Activated CD8-positive, alpha-beta T cell treated with anti-CD3 and anti-CD28 coated beads for 36 hours (primary cell): ENCODE results near the gene VTN. TPM values are rescaled to one million over a fixed set of nuclear protein-coding genes. Genes with fewer than 3 reads are reported as not detected.

ENCODE experiments used
- ATAC-seq: fragments of 200-7000 bp; cut with Tn5 transposase; one replicate; pipeline ENCODE4 v1.10.0; 2021; ENCODE audit warnings: mild to moderate bottlenecking, moderate library complexity
- CTCF ChIA-PET: fragments of 350-600 bp; sonication (Branson Sonifier 250); formaldehyde crosslinking; loops from one replicate; lab custom pipeline; 2021; ENCODE audit warnings: antibody characterized with exemption; lab: Charles Lee
- POLR2A ChIA-PET: fragments of 350-600 bp; sonication (Branson Sonifier 250); formaldehyde crosslinking; loops from one replicate; lab custom pipeline; 2021; ENCODE audit warnings: antibody characterized with exemption; lab: Charles Lee
- DNase-seq: peaks from one replicate; pipeline ENCODE4 v3.0.0-alpha.2; 2020
- H3K27ac Mint-ChIP-seq: one replicate; pipeline ENCODE4 v1.8.0; 2021; ENCODE audit warnings: mild to moderate bottlenecking, mixed read lengths
- H3K27me3 Mint-ChIP-seq: one replicate; pipeline ENCODE4 v1.8.0; 2021; ENCODE audit warnings: mixed read lengths
- H3K36me3 Mint-ChIP-seq: one replicate; pipeline ENCODE4 v1.8.0; 2021; ENCODE audit warnings: low read depth, mixed read lengths
- H3K4me1 Mint-ChIP-seq: one replicate; pipeline ENCODE4 v1.8.0; 2021; ENCODE audit warnings: low read depth, mixed read lengths
- H3K4me3 Mint-ChIP-seq: one replicate; pipeline ENCODE4 v1.8.0; 2021; ENCODE audit warnings: mild to moderate bottlenecking, moderate library complexity, mixed read lengths
- H3K9me3 Mint-ChIP-seq: one replicate; pipeline ENCODE4 v1.8.0; 2021; ENCODE audit warnings: mixed read lengths
- intact Hi-C: fragments of 100-400 bp; cut with micrococcal nuclease; formaldehyde crosslinking; loops from one replicate; pipeline ENCODE4 v1.10.0; 2022
- total RNA-seq, 2 experiments: library from RNA; stranded (reverse); gene quantifications; one replicate each; pipeline ENCODE4 v1.2.3, GENCODE V29; 2021
- TF ChIP-seq, protein P1 (sequence below): fragments of 200-600 bp; IDR thresholded peaks from one replicate; pipeline ENCODE4 v1.8.0; 2022; ENCODE audit warnings: antibody characterized with exemption, mild to moderate bottlenecking

Gene VTN
- total RNA-seq, 2 experiments from 2014 or later: 0.11 TPM; not detected in 1

GRCh38 chr17:28412099-28412498, 42.0 kb upstream of the VTN start:
- ChIA-PET CTCF (no interaction called here), POLR2A (no interaction called here)
- peaks cover 1% of the 10 kb centered on the region for H3K27me3 Mint-ChIP-seq
- ATAC-seq: no peak
- H3K27ac Mint-ChIP-seq: no peak overlapping the region
- peaks cover 2% of the 10 kb centered on the region for H3K4me1 Mint-ChIP-seq
- H3K9me3 Mint-ChIP-seq: no peaks in the 10 kb centered on the region
- TF ChIP-seq, protein P1, sequence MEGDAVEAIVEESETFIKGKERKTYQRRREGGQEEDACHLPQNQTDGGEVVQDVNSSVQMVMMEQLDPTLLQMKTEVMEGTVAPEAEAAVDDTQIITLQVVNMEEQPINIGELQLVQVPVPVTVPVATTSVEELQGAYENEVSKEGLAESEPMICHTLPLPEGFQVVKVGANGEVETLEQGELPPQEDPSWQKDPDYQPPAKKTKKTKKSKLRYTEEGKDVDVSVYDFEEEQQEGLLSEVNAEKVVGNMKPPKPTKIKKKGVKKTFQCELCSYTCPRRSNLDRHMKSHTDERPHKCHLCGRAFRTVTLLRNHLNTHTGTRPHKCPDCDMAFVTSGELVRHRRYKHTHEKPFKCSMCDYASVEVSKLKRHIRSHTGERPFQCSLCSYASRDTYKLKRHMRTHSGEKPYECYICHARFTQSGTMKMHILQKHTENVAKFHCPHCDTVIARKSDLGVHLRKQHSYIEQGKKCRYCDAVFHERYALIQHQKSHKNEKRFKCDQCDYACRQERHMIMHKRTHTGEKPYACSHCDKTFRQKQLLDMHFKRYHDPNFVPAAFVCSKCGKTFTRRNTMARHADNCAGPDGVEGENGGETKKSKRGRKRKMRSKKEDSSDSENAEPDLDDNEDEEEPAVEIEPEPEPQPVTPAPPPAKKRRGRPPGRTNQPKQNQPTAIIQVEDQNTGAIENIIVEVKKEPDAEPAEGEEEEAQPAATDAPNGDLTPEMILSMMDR: no peak
- no peak overlapping the region for H3K4me3 Mint-ChIP-seq
- no peaks in the 10 kb centered on the region for H3K36me3 Mint-ChIP-seq
- no peak for DNase-seq
- intact Hi-C loops: no loop called here

GRCh38 chr17:28407974-28408306, 37.8 kb upstream of the VTN start:
- no peaks in the 10 kb centered on the region for H3K36me3 Mint-ChIP-seq
- TF ChIP-seq, protein P1: no peak
- DNase-seq: no peak
- H3K27me3 Mint-ChIP-seq: no peaks in the 10 kb centered on the region
- H3K4me3 Mint-ChIP-seq: no peak overlapping the region
- intact Hi-C loops: no loop called here
- ChIA-PET CTCF (interaction anchor here (7.8 kb wide), 1 partner anchor 9 kb away, joined by 63 read pairs; no protein-coding TSS in a partner anchor), POLR2A (interaction anchor here (1.3 kb wide), 1 partner anchor 21 kb away, joined by 3 read pairs; no protein-coding TSS in a partner anchor)
- H3K4me1 Mint-ChIP-seq: peaks cover 2% of the 10 kb centered on the region
- H3K9me3 Mint-ChIP-seq: no peaks in the 10 kb centered on the region
- no peak overlapping the region for H3K27ac Mint-ChIP-seq
- no peak for ATAC-seq

DNA sequence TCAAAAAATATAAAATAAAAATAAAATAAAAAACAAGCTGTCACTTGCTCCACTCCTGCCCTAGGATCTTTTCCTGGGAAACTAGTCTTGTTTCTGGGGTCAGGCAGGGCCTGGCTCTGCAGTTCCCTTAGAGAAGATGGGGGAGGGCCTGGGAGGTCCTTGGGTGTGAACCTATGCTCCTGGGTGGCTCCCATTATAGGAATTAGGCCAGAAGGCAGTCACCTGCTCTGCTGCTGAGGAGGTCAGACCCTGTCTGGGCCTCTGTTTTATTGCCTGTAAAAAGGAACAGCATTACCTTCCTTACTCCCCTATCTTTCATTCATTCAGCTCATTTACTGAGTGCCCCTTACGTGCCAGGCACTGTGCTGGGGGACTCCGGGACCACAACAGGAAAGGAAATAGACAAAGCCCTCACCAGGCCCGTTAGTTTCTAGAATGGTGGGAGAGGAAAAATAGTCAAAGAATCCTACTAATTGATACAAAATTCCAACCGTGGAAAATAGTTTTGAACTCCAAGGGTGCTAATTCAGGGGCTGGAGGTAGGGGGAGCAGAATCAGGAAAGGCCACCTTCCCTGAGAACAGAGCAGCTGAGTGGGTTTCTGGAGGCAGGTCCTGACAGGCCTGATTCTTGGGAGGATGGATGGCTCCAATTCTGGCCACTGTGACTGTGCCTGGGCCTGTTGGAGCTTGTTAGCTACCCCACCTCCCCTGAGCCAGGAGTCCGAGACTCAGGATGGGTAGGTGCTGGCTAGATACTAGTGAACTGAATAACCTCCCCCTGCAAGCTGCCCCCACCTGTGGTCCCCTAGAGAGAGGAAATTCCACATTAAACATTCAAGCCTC, 37.2 kb upstream of the VTN start:
- Mint-ChIP-seq H3K9me3 (no peaks in the 10 kb centered on the region), H3K27ac (no peak overlapping the region), H3K4me3 (peak overlapping the region; percentile 67), H3K36me3 (no peaks in the 10 kb centered on the region), H3K4me1 (peaks cover 2% of the 10 kb centered on the region), H3K27me3 (no peaks in the 10 kb centered on the region)
- POLR2A ChIA-PET: interaction anchor here (1.3 kb wide), 1 partner anchor 20 kb away, joined by 3 read pairs; no protein-coding TSS in a partner anchor
- DNase-seq (no peak), ATAC-seq (no peak)
- TF ChIP-seq, protein P1: no peak
- CTCF ChIA-PET: interaction anchor here (7.8 kb wide), 1 partner anchor 10 kb away, joined by 63 read pairs; no protein-coding TSS in a partner anchor
- intact Hi-C loops: no loop called here

- CTCF ChIA-PET: interaction anchor here (7.8 kb wide), 1 partner anchor 10 kb away, joined by 63 read pairs; no protein-coding TSS in a partner anchor
- Mint-ChIP-seq H3K36me3 (no peaks in the 10 kb centered on the region), H3K4me1 (peaks cover 2% of the 10 kb centered on the region), H3K27me3 (no peaks in the 10 kb centered on the region), H3K4me3 (peak overlapping the region; percentile 67), H3K27ac (peak overlapping the region; percentile 12), H3K9me3 (no peaks in the 10 kb centered on the region)
- no peak for DNase-seq
- POLR2A ChIA-PET: interaction anchor here (0.8 to 1.1 kb wide), 3 partner anchors 9 to 60 kb away, joined by 3 to 5 read pairs (median 3); no protein-coding TSS in a partner anchor
- peak; percentile 10 for ATAC-seq
- intact Hi-C loops: no loop called here
- TF ChIP-seq, protein P1: no peak
Measured at GRCh38 chr17:28406473-28406814, 36.3 kb upstream of the VTN start.
